Esophagus (tissue), 2 donors: ENCODE measurements around the gene CSDE1. TPM values are rescaled to one million over a fixed set of nuclear protein-coding genes. Genes with fewer than 3 reads are reported as not detected.
A peak's percentile ranks its signal among the peaks of the same experiment; 100 is the strongest.

Experiments
- H3K27ac ChIP-seq, 2 donors: one replicate each; pipeline ENCODE4 v1.5.1; 2013; ENCODE audit warnings: low read depth in 2 of 2, mild to moderate bottlenecking in 2 of 2, inconsistent platforms in 1 of 2, low read length in 1 of 2, moderate library complexity in 1 of 2
- H3K27me3 ChIP-seq, 2 donors: one replicate each; pipeline ENCODE4 v1.6.1; 2013; ENCODE audit warnings: low read length in 2 of 2, control low read depth in 1 of 2, mild to moderate bottlenecking in 1 of 2; ENCODE audit not compliant: insufficient read depth in 2 of 2, control insufficient read depth in 1 of 2
- H3K36me3 ChIP-seq, 2 donors: one replicate each; pipeline ENCODE4 v1.6.1; 2013; ENCODE audit warnings: low read length in 1 of 2; ENCODE audit not compliant: control insufficient read depth in 2 of 2, insufficient read depth in 2 of 2
- H3K4me1 ChIP-seq, 2 donors: one replicate each; pipeline ENCODE4 v1.6.1; 2013; ENCODE audit warnings: low read length in 1 of 2; ENCODE audit not compliant: control insufficient read depth in 2 of 2, insufficient read depth in 2 of 2
- H3K4me3 ChIP-seq, 2 donors: one replicate each; pipeline ENCODE4 v1.5.1; 2013; ENCODE audit warnings: low read length in 2 of 2, mild to moderate bottlenecking in 2 of 2, low read depth in 1 of 2, moderate library complexity in 1 of 2
- H3K9me3 ChIP-seq, 2 donors: one replicate each; pipeline ENCODE4 v1.6.1; 2013; ENCODE audit warnings: mild to moderate bottlenecking in 2 of 2, low read depth in 1 of 2, low read length in 1 of 2, moderate library complexity in 1 of 2; ENCODE audit not compliant: control insufficient read depth in 2 of 2, insufficient read depth in 1 of 2
- WGBS, 2 donors: extraction: QIAGEN DNeasy Blood & Tissue Kit; methylation state at CpG; one replicate each; pipeline ENCODE4 v1.1.7; 2013; 5-methylcytosine and 5-hydroxymethylcytosine counted together
- polyA plus RNA-seq, 2 donors: library from polyadenylated mRNA; stranded (reverse); fragments of 200-250 nt; gene quantifications; one replicate each; pipeline ENCODE4 v1.2.3, GENCODE V29; 2013
- donor health status: healthy with polysubstance abuse.
- donor health status: Bipolar disorder and iron deficiency.

CSDE1 gene
- polyA plus RNA-seq, 2 donors: 77.0 to 146 TPM

DNA sequence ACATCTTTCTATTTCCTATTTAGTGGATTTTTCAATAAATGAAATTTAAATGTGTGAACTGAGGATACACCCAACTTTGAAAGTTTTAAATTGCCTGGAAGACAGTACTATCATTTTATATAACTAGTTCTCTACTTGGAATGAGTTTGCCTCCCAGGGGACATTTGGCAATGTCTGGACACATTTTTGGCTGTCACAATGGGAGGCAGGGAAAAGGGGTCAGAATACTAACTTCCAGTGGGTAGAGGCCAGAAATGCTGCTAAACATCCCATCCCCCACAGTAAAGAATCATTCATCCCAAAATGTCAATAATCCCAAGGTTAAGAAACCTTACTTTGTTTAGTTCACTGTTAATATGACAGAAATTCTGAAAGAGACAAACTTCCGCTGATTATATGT lies 28.0 kb downstream of the CSDE1 start:
- Histone ChIP-seq H3K9me3 (no peaks in the 10 kb centered on the region), H3K4me1 (no peaks in the 10 kb centered on the region), H3K27me3 (no peaks in the 10 kb centered on the region), H3K36me3 (peaks cover 9 to 16% of the 10 kb centered on the region in 2 donors), H3K4me3 (no peak overlapping the region), H3K27ac (no peak overlapping the region)
- 95 to 96% methylated on average over 1 of the region's 1 CpG for WGBS, 2 donors

DNA sequence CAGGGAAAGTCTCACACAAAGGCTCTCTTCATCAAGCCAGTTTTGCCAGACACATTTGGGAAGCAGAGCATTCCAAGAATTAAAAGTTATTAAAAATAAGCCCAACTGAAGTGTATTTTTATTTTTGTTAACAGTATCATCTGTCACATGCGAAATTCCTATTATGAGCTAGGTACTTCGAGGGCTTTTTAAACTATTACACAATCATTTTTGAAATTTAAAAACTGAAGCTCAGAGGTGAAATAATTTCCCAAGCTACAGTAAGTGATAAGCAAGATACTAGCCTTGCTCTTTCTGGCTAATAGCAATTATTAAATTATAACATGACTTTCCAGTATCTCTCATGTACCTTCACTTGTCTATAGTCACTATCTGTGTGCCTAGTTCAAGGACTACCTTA lies 29.2 kb downstream of the CSDE1 start:
- H3K4me1 ChIP-seq: no peaks in the 10 kb centered on the region
- no peaks in the 10 kb centered on the region for H3K27me3 ChIP-seq
- peaks cover 9 to 19% of the 10 kb centered on the region in 2 donors for H3K36me3 ChIP-seq
- no peak overlapping the region for H3K4me3 ChIP-seq
- H3K27ac ChIP-seq: no peak overlapping the region
- WGBS, 2 donors: 88 to 91% methylated on average over 2 of the region's 2 CpGs
- no peaks in the 10 kb centered on the region for H3K9me3 ChIP-seq

DNA sequence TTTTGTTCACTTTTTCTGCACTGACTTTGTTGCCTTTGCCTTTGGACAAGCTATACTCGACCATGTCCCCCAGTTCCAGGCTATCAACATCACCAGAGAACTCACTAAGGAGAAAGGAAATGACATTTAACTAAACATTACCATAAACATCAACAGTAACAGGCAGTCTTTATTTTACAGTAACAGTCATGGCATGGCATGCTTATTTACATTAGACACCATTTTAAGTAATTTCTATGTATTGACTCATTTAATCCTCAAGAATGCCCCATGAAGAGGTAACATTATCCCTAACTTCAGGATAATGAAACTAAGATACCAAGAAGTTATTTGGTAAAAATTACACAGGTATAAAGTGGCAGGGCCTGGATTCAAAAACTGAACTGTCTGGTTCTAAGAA lies 32.6 kb downstream of the CSDE1 start:
- no peaks in the 10 kb centered on the region for H3K27me3 ChIP-seq
- no peak overlapping the region for H3K4me3 ChIP-seq
- no peaks in the 10 kb centered on the region for H3K4me1 ChIP-seq
- H3K36me3 ChIP-seq: peaks cover 8 to 16% of the 10 kb centered on the region in 2 donors
- no peaks in the 10 kb centered on the region for H3K9me3 ChIP-seq
- H3K27ac ChIP-seq: no peak overlapping the region
- WGBS, 2 donors: 72 to 84% methylated on average over 1 of the region's 1 CpG

DNA sequence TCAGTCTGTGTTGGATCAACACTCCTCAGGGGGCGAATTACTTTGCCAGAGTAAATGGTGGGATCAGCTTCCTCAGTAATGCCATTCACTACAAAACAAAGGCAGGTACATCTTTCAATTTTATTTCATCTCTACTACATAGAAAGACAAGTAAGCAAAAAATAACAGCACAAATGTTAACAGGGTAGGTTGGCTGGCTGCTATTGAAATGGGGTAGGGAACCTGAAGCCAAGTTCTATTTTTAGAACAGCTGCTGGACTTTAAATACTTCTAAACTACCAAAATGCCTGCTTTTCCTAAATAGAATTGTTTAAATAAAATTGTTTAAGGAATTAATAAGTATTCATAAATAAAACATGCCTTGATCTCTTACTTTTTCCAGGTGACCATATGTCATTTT lies 33.9 kb downstream of the CSDE1 start:
- Histone ChIP-seq H3K4me3 (no peak overlapping the region), H3K9me3 (no peaks in the 10 kb centered on the region), H3K4me1 (no peaks in the 10 kb centered on the region), H3K27ac (no peak overlapping the region), H3K27me3 (no peaks in the 10 kb centered on the region), H3K36me3 (peaks cover 10 to 18% of the 10 kb centered on the region in 2 donors)
- 88 to 97% methylated on average over 1 of the region's 1 CpG for WGBS, 2 donors

DNA sequence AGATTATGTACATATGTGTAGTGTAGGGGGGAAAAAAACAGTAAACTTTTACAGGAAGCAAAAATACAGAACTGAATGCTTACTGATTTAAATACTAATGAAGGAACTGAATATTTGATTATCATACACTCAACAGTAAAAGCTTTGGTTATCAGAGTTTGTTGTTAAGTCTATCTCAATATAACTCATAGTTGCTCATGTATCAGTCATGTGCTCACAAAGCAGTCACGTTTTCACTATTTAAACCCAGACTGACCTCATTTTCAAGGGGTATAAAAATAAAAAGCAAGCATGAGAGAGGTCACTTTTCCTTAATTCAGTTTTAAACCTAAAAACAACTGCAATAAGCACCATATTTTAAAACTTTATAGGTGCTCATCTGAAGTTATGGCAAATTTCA lies 34.3 kb downstream of the CSDE1 start:
- Histone ChIP-seq H3K36me3 (peaks cover 12 to 22% of the 10 kb centered on the region in 2 donors), H3K27me3 (no peaks in the 10 kb centered on the region), H3K27ac (no peak overlapping the region), H3K9me3 (no peaks in the 10 kb centered on the region), H3K4me3 (no peak overlapping the region), H3K4me1 (no peaks in the 10 kb centered on the region)
- WGBS, 2 donors: 0 to 13% methylated on average over 1 of the region's 1 CpG

DNA sequence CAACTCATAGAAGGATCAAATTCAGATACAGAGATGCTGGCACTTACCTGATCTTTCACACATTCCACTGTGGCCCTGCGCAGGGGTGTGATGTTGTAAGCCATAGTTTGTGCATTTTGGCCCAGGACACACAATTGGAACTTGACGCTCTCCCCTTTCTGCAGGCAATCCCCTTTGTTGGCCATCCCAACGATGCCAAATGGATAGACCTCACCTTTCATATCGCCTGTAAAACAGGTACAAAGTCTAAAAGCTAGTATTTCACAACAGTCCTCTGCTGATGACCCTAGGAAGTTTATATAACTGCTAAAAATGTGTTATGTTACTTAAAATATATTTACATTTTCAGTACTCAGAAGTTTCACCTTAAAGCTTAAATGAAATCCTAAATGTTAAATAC lies 37.3 kb downstream of the CSDE1 start:
- no peaks in the 10 kb centered on the region for H3K27me3 ChIP-seq
- WGBS, 2 donors: 81 to 94% methylated on average over 4 of the region's 4 CpGs
- H3K4me3 ChIP-seq: no peak overlapping the region
- no peaks in the 10 kb centered on the region for H3K4me1 ChIP-seq
- H3K9me3 ChIP-seq: no peaks in the 10 kb centered on the region
- peak overlapping the region in 1 of 2 donors; percentile 33 for H3K27ac ChIP-seq
- H3K36me3 ChIP-seq: peaks cover 14 to 19% of the 10 kb centered on the region in 2 donors

DNA sequence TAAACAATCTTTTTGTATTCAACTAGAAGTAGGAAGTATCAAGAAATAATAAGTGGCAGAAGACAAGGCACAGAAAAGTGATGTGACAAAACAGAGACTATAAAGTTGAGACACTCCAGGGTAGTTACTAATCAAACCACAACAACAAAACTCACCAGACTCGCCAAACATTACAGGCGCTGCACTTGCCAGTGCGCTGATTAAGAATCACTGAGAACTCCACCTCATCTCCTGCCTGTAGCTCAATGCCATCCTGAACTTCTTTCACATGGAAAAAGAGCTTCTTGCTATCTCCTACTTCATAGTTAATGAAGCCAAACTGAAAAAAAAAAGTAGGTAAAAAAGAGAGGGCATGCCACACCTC lies 38.4 kb downstream of the CSDE1 start:
- 72 to 91% methylated on average over 3 of the region's 3 CpGs for WGBS, 2 donors
- Histone ChIP-seq H3K9me3 (no peaks in the 10 kb centered on the region), H3K27ac (peak overlapping the region; percentile 29 to 52), H3K4me3 (peak overlapping the region in 1 of 2 donors; percentile 11), H3K27me3 (no peaks in the 10 kb centered on the region), H3K4me1 (no peaks in the 10 kb centered on the region), H3K36me3 (peaks cover 14 to 16% of the 10 kb centered on the region in 2 donors)

DNA sequence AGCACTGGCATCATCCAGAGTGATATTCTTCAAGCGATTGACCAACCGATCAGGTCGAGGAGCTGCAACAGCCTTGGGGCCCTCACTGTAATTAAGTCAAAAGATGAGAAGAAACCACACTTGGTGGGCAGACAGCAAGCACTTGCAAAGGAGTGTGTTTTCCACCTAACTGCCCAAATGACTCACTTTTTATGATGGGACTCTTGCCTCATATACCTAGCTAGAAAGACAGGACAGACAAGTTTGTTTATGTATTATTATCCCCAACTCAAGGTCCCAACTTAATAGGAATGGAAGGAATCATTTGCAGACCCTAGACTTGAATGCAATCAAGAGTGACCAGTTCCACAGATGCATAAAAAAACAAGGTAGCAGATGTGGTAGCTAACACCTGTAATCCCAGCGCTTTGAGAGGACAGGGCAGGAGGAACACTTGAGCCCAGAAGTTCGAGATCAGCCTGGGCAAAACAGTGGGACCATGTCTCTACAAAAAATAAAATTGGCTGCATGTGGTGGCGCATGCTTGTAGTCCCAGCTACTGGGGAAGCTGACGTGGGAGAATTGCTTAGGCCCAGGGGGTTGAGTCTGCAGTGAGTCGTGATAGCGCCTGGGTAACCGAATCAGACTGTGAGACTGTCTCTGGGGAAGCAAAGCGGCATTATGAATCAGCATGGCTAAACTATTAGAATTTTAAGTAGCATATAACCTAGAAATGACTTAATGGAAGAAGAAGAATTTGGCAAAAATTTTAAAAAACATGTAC lies 38.9 kb downstream of the CSDE1 start:
- H3K27me3 ChIP-seq: no peaks in the 10 kb centered on the region
- 86% methylated on average over 11 of the region's 11 CpGs for WGBS, 2 donors
- H3K4me1 ChIP-seq: no peaks in the 10 kb centered on the region
- H3K36me3 ChIP-seq: peaks cover 14 to 16% of the 10 kb centered on the region in 2 donors
- peak overlapping the region in 1 of 2 donors; percentile 11 for H3K4me3 ChIP-seq
- peak overlapping the region; percentile 54 to 94 for H3K27ac ChIP-seq
- H3K9me3 ChIP-seq: no peaks in the 10 kb centered on the region

DNA sequence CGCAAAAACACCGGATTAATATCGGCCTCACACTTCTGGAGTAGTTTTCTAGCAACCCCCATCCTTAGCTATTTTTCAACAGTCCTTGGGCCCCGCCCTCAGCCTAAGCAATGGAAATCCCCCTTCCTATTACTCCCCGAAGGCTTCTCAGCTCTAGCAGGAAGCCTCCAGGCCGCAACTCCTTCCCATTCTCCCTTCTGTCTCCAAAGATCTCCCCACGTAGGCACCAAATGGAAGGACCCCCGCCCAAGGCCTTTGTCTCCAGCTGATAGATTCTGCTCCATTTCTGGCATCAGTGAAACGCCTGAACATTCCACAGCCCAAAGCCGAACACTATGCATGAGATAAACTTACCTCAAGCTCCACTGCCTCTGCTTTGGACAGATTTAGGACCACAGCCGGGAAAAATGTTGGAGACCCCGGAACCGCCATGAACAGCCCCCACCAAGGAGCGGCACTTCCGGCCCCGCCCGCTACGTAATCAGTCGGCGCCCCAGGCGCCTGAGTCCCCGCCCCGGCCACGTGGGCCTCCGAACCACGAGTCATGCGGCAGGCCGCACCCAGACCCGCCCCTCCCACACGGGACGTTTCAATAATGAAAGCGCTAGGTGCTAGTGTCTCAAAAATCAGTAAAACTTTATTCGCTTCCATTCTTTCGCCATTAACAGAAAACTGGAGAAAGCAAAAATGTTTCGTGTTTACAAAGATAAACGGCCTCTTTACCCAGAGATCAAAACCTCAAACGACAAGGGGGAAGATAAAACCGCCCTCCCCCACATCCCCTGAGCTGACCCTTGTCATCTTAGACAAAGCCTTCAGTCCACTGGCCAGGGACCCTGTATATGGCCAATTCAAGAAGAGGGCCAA lies 41.2 kb downstream of the CSDE1 start, which contains the start of gene NRAS:
TSS of gene NRAS (minus strand) at position 468 of the 867 bp plus-strand sequence. CDS start 611 bp downstream, outside the sequence.
- Histone ChIP-seq H3K4me1 (no peaks in the 10 kb centered on the region), H3K27ac (peak within 1 kb of the TSS; percentile 84 to 97), H3K27me3 (no peaks in the 10 kb centered on the region), H3K4me3 (peak within 1 kb of the TSS; percentile 71 to 93), H3K9me3 (no peaks in the 10 kb centered on the region), H3K36me3 (peaks cover 13 to 14% of the 10 kb centered on the region in 2 donors)
- WGBS, 2 donors: 0 to 1% methylated on average over 38 of the region's 38 CpGs
